ENCODE measurements around the gene TMEM178A.

Gene TMEM178A

GRCh38 chr2:39731546-39731945, 65.8 kb downstream of the TMEM178A start:
- H4K20me1 ChIP-seq = peaks cover 47% of the 10 kb centered on the region
- 0 out of 2 replicates have a peak, but pooled peaks cover 3% of the 10 kb centered on the region for H3K9me3 ChIP-seq
- no peaks in the 10 kb centered on the region for H3K27me3 ChIP-seq
- peaks cover 63% of the 10 kb centered on the region for H3K4me1 ChIP-seq
- TF ChIP-seq Cebpa-rat (IDR thresholded peaks at IDR 0.05) = no peak
- H3K27ac ChIP-seq = peak overlapping the region; percentile 69
- peaks cover 47% of the 10 kb centered on the region for H3K36me3 ChIP-seq
- H3K9ac ChIP-seq = no peak overlapping the region
- peak overlapping the region; percentile 67 for H3K4me2 ChIP-seq
- H3K4me3 ChIP-seq = no peak overlapping the region

- H3K4me1 ChIP-seq = peaks cover 63% of the 10 kb centered on the region
- H3K27me3 ChIP-seq = no peaks in the 10 kb centered on the region
- peaks cover 47% of the 10 kb centered on the region for H4K20me1 ChIP-seq
- H3K4me3 ChIP-seq = peak overlapping the region; percentile 40; the same call in 1 of the 2 replicates
- peak overlapping the region; percentile 69 for H3K27ac ChIP-seq
- no peak for TF ChIP-seq Cebpa-rat (IDR thresholded peaks at IDR 0.05)
- 0 out of 2 replicates have a peak, but pooled peaks cover 5% of the 10 kb centered on the region for H3K9me3 ChIP-seq
- peak overlapping the region; percentile 67 for H3K4me2 ChIP-seq
- H3K36me3 ChIP-seq = peaks cover 56% of the 10 kb centered on the region
- no peak overlapping the region for H3K9ac ChIP-seq
Observed at GRCh38 chr2:39732482-39732881, 66.8 kb downstream of the TMEM178A start.

- Histone ChIP-seq H3K4me1 (peaks cover 60% of the 10 kb centered on the region), H3K27me3 (no peaks in the 10 kb centered on the region), H3K4me2 (peak overlapping the region; percentile 67)
Observed at GRCh38 chr2:39733070-39733674, 67.5 kb downstream of the TMEM178A start.

GRCh38 chr2:39734445-39734844, 68.7 kb downstream of the TMEM178A start:
- peak overlapping the region; percentile 67 for H3K4me2 ChIP-seq
- H3K4me3 ChIP-seq = no peak overlapping the region
- H3K27ac ChIP-seq = peak overlapping the region; percentile 44; the same call in 1 of the 2 replicates
- peaks cover 75% of the 10 kb centered on the region for H3K36me3 ChIP-seq
- H3K9me3 ChIP-seq = 0 out of 2 replicates have a peak, but pooled peaks cover 5% of the 10 kb centered on the region
- TF ChIP-seq Cebpa-rat (IDR thresholded peaks at IDR 0.05) = no peak
- H3K9ac ChIP-seq = no peak overlapping the region
- peaks cover 49% of the 10 kb centered on the region for H3K4me1 ChIP-seq
- H3K27me3 ChIP-seq = no peaks in the 10 kb centered on the region
- H4K20me1 ChIP-seq = peaks cover 47% of the 10 kb centered on the region

More at GRCh38 chr2:39733070-39733674, 67.5 kb downstream of the TMEM178A start:
- Histone ChIP-seq H3K9me3 (0 out of 2 replicates have a peak, but pooled peaks cover 5% of the 10 kb centered on the region), H3K4me3 (peak overlapping the region; percentile 40; the same call in 1 of the 2 replicates), H3K27ac (peak overlapping the region; percentile 69), H3K9ac (no peak overlapping the region), H3K36me3 (peaks cover 63% of the 10 kb centered on the region), H4K20me1 (peaks cover 47% of the 10 kb centered on the region)
- TF ChIP-seq Cebpa-rat (IDR thresholded peaks at IDR 0.05) = no peak

GRCh38 chr2:39735648-39736047, 69.9 kb downstream of the TMEM178A start:
- H3K9ac ChIP-seq = no peak overlapping the region
- H3K4me3 ChIP-seq = no peak overlapping the region
- H3K4me1 ChIP-seq = peaks cover 49% of the 10 kb centered on the region
- 0 out of 2 replicates have a peak, but pooled peaks cover 5% of the 10 kb centered on the region for H3K9me3 ChIP-seq
- H3K27ac ChIP-seq = no peak overlapping the region
- no peak for TF ChIP-seq Cebpa-rat (IDR thresholded peaks at IDR 0.05)
- H3K36me3 ChIP-seq = peaks cover 76% of the 10 kb centered on the region
- H3K4me2 ChIP-seq = 0 out of 2 replicates have a peak overlapping the region, but pooled peaks have one; percentile 67
- no peaks in the 10 kb centered on the region for H3K27me3 ChIP-seq
- peaks cover 47% of the 10 kb centered on the region for H4K20me1 ChIP-seq

GRCh38 chr2:39736640-39737039, 70.9 kb downstream of the TMEM178A start:
- H3K27ac ChIP-seq = no peak overlapping the region
- H3K9me3 ChIP-seq = 0 out of 2 replicates have a peak, but pooled peaks cover 5% of the 10 kb centered on the region
- peaks cover 39% of the 10 kb centered on the region for H3K4me1 ChIP-seq
- no peak overlapping the region for H3K9ac ChIP-seq
- H3K36me3 ChIP-seq = peaks cover 83% of the 10 kb centered on the region
- H3K4me3 ChIP-seq = no peak overlapping the region
- H3K27me3 ChIP-seq = no peaks in the 10 kb centered on the region
- peaks cover 42% of the 10 kb centered on the region for H4K20me1 ChIP-seq
- no peak overlapping the region for H3K4me2 ChIP-seq
- TF ChIP-seq Cebpa-rat (IDR thresholded peaks at IDR 0.05) = no peak

GRCh38 chr2:39737661-39738060, 71.9 kb downstream of the TMEM178A start:
- no peak overlapping the region for H3K27ac ChIP-seq

GRCh38 chr2:39738936-39739335, 73.2 kb downstream of the TMEM178A start:
- peaks cover 19% of the 10 kb centered on the region; the same call in 1 of the 2 replicates for H4K20me1 ChIP-seq
- no peak overlapping the region for H3K4me2 ChIP-seq
- no peak overlapping the region for H3K27ac ChIP-seq
- H3K4me3 ChIP-seq = no peak overlapping the region
- peaks cover 16% of the 10 kb centered on the region for H3K4me1 ChIP-seq
- H3K9me3 ChIP-seq = 0 out of 2 replicates have a peak, but pooled peaks cover 5% of the 10 kb centered on the region
- H3K27me3 ChIP-seq = no peaks in the 10 kb centered on the region
- no peak overlapping the region for H3K9ac ChIP-seq
- peaks cover 98% of the 10 kb centered on the region for H3K36me3 ChIP-seq
- TF ChIP-seq Cebpa-rat (IDR thresholded peaks at IDR 0.05) = no peak

More at GRCh38 chr2:39737661-39738060, 71.9 kb downstream of the TMEM178A start:
- Histone ChIP-seq H3K9me3 (0 out of 2 replicates have a peak, but pooled peaks cover 5% of the 10 kb centered on the region), H3K4me3 (no peak overlapping the region), H3K4me1 (peaks cover 29% of the 10 kb centered on the region), H3K9ac (no peak overlapping the region), H3K27me3 (no peaks in the 10 kb centered on the region), H3K4me2 (no peak overlapping the region), H3K36me3 (peaks cover 94% of the 10 kb centered on the region), H4K20me1 (peaks cover 32% of the 10 kb centered on the region)
- no peak for TF ChIP-seq Cebpa-rat (IDR thresholded peaks at IDR 0.05)

- Histone ChIP-seq H3K27ac (no peak overlapping the region), H3K36me3 (peaks cover 98% of the 10 kb centered on the region), H3K27me3 (no peaks in the 10 kb centered on the region), H4K20me1 (peaks cover 14% of the 10 kb centered on the region; the same call in 1 of the 2 replicates), H3K4me1 (peaks cover 12% of the 10 kb centered on the region), H3K9ac (no peak overlapping the region), H3K4me2 (no peak overlapping the region), H3K4me3 (no peak overlapping the region), H3K9me3 (0 out of 2 replicates have a peak, but pooled peaks cover 5% of the 10 kb centered on the region)
- no peak for TF ChIP-seq Cebpa-rat (IDR thresholded peaks at IDR 0.05)
Observed at GRCh38 chr2:39739386-39739785, 73.7 kb downstream of the TMEM178A start.

- no peak for TF ChIP-seq Cebpa-rat (IDR thresholded peaks at IDR 0.05)
- Histone ChIP-seq H3K4me3 (no peak overlapping the region), H3K36me3 (peaks cover 95% of the 10 kb centered on the region), H3K27ac (no peak overlapping the region), H3K9me3 (no peaks in the 10 kb centered on the region), H3K9ac (no peak overlapping the region), H3K4me1 (no peaks in the 10 kb centered on the region), H4K20me1 (no peaks in the 10 kb centered on the region; the same call in 1 of the 2 replicates), H3K27me3 (no peaks in the 10 kb centered on the region), H3K4me2 (no peak overlapping the region)
Observed at GRCh38 chr2:39741871-39742270, 76.2 kb downstream of the TMEM178A start.

Measured in BLaER1 (cell line).